GM18508 (cell line): ENCODE measurements around the gene POGZ.
"Not testable (repeated sequence)": the region's sequence is repeated elsewhere in the genome, so short reads cannot be mapped to it uniquely, and the experiment has no call there.

Experiments used
- ATAC-seq: cut with Tn5 transposase; IDR thresholded peaks from one replicate; pipeline ENCODE4 v1.9.1; 2021; ENCODE audit warnings: moderate number of reproducible peaks; ENCODE audit not compliant: insufficient read depth, unreplicated experiment

POGZ gene

DNA sequence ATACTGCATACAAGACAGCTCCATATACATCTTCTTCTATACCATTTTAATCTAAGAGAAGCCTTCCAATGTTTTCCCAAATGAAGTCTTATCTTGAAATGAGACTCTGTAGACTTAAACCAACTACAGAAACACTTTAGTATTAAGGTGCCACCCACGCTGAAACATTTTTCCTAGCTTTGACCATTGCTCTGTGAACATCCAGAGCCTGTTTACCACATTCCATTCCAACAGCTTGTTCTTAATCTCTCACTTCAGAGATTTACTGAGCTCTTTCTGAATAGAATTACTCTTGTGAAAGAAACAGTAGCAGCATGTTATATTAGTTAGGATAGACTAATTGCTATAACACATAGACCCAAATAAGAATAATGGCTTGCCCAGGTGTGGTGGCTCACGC is 19.6 kb upstream of the POGZ start:
- no peak for ATAC-seq

DNA sequence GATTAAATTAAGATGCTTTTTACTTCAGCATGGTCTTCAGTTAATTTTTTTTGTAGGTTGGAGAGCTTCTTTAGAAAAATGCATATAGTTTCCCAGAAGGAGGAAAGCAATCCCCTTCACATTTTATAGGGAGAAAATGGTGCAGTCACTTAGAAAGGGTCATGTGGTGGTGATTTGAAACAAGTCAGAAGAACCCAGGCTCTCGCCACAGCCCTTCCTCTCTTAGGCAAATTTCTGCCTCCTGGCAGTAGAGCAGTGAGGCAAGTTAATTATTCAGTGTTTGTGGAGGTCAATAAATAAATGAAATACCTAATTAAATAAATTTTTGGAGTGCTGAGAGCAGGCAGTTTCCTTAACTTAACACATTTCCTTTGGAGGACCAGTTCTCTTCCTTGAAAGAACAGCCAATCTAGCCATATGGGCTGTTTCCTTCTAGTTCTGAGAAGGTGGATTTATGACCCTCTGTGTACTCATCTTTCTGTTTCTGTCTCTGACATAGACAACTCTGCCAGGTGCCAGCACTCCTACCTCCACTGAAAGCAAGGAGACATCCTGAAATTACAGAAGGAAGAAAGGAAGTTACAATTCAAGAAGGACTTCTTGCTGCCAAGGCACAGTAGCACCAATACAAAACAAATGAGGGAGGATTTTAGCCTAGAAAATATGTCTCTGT is 19.0 kb upstream of the POGZ start:
- no peak for ATAC-seq

DNA sequence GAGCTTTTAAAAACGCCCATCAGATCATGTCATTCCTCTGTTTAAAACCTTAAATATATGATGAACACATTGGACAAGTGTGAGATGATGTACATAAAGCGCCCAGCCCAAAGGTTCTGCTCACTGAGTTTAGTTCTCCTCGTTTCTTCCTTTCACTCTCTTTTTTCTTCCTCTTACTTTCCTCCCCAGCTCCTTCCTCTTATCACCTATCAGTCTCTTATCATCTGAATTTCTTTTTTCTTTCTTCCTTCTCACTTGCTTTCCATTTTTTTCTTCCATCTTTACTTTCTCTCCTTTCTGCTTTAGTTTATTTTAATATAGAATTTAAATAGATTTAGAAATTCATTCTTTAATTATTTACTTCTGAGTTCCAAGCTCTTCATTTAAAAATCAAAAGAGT is 17.8 kb upstream of the POGZ start:
- ATAC-seq, result no peak

DNA sequence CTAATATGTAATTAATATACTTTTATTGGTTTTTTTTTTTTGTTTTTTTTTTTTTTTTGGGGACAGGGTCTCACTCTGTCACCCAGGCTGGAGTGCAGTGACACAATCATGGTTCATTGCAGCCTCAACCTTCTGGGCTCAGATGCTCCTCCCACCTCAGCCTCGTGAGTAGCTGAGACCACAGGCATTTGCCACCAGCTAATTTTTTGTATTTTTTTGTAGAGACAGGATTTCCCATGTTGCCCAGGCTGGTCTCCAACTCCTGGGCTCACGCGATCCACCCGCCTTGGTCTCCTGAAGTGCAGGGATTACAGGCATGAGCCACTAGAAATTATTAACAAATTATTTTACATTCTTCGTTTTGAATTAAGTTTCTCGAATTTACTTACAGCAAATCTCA is 16.8 kb upstream of the POGZ start:
- no peak for ATAC-seq

DNA sequence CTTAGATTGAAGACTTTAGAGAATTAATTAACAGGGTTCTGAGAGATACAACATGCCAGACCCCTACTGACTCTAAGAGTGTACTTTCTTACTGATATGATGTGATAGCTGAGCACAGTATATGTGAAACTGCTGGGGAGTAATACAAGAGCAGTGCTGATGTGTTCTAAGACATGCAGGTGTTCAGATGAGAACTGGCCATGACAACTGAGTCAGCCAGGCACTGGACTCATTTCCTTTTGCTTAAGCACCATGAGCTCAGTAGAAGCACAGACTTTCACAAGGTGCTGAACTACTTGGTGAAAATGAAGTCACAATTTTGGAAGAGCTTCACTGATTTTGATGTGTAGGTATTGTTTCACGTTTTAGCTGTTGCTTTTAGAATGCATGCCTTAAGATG is 15.9 kb upstream of the POGZ start:
- ATAC-seq, result peak; percentile 55

DNA sequence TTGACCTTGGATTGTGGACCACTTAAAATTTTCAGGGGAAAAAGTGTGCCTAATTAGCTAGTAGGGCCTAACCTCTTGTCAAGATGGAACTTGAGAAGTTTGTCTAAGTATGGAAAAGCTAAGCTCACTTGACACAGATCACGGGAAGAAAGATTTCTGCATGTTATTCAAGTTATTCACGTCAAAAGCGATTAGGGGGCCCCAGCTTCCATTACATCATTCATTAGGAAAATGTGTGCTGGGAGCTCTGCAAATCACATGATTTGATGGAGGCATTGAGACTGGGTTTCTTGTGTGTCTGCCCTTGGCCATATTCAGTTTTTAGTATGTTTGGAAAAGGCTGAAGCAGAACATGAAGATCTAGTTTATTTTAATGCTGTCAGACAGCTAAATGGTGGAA is 15.5 kb upstream of the POGZ start:
- no peak for ATAC-seq

DNA sequence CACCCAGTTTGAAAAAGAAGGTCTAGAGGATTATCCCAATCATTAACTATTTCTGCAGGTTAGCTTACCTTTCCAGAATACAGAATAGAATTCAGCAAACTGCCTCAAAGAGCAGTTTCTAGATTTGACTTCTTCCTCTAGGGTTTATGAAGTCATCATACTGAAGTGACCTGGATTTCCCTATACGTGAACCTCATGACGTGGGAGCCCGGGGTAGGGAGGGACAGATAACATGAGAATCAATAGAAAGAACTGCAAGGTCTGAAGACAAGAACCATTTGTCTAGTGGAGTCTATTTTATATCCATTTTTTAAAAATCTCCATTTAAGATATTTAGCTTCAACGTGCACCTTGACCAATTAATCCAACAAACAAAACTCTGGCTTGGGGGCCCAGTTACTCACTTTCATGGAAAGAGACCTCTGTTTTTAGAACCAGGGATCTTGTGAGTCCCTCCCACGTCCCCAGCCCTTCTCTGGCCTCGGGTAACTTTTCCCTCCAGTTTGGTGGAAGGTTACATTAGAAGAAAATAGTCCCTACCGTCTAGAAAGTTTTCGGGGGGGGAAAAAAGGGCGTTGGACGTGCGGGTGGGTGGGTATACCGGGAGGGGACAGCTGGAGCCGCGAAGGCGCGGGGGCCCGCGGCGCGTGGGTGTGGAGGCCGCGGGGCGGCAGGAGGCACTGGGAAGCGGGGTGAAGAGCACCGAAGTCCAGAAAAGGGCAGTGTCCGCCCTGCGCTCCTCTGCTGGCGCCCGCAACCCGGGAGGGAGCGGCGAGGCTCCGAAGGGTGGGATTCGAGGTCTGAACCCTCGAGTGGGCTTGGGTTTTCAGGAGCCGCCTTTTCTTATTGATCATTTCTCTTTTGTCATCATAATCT is 13.8 kb upstream of the POGZ start:
- no peak for ATAC-seq

DNA sequence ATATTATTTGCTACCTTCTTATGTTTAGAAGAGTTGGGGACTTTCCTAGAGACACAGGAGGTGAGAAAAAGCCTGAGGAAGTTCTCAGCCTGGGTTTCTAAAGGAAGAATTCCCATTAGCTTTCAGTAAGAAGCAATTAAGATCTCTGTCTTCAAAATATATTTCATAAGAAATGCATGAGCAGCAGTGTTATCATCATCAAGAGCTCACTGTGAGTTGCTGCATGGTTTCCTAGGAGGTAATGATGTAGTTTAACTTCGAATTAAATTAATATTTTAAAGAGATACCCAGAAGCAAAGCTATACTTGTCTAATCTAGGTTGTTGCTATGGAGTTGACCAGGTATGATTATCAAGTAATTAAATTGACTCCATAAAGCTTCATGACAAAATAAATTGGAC is 5.7 kb upstream of the POGZ start:
- ATAC-seq, result no peak

DNA sequence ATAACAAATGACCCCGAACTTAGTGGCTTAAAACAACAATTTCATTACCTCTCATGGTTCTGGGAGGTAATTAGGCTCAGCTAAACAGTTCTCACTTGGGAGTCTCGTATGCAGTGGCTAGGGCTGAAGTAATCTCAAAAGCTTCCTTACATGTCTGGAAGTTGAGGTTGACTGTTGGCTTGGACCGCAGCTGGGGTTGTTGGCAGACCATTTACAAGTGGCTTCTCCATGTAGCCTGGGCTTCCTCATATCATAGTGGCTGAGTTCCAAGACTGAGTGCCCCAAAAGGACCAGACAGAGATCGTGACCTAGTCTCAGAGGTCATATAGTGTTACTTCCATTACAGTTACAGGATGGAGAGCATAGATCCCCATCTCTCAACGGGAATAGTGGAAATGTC is 2.4 kb upstream of the POGZ start:
- no peak for ATAC-seq

DNA sequence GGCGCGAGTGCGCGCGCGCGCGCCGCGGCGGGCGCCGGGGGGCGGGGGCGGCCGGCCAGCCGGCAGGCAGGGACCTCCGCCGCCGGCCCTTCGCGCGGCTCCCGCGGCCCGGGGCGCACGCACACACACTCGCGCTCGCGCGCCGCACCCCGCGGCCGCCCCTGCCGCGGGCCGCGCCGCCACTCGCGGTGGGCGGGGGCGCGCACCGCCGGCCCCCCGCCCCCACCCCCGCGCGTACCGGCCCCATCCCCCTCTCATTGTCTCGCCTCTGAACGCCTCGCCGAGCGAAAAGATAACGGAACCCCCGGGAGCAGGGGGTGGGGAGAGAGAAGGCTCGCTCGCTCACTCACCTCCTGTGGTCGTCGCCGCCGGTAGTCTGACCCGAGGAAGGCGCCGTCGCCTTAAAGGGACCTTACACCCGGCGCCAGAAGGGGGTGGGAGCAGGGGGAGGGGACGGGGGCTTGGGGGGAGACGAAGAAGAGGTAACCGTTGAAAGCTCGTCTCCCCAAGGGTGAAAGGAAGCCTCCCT is 428 bp downstream of the POGZ start:
- ATAC-seq, result no peak

DNA sequence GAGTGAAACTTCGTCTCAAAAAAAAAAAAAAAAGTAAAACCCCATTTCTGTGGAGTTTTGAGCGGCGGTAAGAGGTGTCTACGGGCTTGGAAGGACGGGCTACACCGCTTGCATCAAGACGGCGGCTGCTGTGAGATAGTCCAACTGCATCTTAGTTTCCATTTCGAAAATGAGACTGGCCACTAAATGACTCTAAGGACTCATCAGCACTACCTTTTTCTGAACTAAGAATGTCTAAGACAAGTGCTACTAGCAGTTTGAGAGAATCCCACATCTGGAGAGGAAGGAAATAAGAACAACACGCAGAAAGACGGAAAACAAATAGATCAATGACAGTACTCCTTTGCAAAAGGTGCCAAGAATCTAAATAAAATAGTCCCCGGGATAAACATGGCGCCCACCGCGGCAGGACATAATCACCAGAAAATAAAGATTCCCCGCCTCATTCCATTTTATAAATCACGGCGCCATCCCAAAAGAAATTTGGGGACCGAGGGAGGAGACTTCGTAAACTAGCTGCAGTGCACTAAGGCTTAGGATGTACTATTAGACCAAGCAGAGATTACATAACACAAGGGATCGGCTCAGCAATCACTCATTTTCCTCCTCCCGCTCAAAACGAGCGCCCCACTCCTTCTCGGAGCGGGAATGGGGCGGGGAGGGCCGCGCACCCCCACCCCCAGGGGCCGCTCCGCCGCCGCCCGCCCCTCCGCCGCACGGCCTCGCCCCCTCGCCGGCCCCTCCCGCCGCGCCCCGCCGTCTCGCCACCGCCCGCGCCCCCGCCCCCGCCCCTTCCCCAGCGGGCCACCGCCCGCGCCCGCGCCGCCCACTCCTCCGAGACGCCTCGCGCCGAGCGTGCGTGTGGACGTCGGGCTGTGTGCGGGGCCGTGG is 1.1 kb downstream of the POGZ start:
- no peak for ATAC-seq

DNA sequence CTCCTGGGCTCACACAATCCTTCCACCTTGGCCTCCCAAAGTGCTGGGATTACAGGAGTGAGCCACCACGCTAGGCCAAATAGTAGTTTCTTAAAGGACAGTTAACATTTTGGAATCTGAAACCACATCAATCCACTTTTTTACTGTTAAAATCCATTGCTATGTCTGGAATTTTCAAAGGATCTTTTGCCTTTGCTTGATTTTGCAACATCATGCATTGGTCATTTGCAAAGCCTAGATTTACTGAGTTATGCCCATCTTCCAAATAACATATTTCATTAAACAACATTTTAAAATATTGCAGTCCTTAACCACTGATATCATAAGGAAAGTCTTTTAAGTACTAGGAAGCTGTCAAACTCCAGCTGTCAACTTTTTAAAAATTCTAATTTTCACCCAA is 3.3 kb downstream of the POGZ start:
- ATAC-seq, result no peak

DNA sequence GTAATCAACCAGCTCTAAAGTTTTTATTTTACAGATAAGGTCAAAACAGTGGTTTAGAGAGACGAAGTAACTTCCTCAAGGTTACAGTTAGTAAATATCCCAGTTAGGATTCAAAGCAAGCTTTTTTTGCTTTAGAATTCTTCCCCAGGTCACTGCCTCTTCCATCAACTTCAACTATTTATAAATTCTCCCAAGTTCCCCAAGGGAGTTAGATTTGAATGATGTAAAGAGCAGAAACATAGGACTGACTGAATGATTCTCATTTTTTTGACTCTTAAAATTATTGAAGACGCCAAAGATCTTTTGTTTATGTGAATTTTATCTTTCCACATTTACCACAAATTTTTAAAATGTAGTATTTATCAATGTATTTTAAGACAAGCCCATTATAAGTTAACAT is 4.1 kb downstream of the POGZ start:
- no peak for ATAC-seq

DNA sequence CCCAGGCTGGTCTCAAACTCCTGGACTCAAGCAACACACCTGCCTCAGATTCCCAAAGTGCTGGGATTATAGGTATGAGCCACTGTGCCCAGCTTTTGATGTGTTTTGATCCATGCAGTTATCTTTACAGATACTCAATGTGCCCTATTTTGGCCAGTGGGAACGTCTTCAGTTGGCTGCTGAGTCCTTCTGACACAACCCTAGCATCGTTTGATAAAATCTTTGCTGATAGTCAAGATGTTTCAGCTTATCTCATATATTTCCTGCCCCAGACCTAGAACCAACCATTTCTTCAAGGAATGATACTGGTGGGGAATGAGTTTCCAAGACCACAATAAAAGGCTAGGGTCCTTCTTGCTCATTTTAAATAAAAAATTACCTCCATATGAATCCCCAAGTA is 11.6 kb downstream of the POGZ start:
- ATAC-seq, result no peak

DNA sequence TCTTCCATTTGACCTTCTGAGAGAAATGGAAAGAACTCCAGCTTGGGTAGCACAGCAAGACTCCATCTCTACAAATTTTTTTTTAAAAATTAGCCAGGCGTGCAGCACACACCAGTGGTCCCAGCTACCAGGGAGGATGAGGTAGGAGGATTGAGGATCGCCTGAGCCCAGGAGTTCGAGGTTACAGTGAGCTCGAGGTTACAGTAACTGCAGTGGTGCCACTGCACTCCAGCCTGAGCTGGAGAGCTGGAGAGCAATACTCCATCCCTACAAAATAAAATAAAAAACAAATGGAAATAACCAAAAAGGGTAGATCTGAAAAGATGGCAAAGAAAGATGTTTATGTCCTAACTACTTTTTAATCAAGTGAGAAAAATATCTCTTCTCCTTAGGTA is 14.5 kb downstream of the POGZ start:
- no peak for ATAC-seq

DNA sequence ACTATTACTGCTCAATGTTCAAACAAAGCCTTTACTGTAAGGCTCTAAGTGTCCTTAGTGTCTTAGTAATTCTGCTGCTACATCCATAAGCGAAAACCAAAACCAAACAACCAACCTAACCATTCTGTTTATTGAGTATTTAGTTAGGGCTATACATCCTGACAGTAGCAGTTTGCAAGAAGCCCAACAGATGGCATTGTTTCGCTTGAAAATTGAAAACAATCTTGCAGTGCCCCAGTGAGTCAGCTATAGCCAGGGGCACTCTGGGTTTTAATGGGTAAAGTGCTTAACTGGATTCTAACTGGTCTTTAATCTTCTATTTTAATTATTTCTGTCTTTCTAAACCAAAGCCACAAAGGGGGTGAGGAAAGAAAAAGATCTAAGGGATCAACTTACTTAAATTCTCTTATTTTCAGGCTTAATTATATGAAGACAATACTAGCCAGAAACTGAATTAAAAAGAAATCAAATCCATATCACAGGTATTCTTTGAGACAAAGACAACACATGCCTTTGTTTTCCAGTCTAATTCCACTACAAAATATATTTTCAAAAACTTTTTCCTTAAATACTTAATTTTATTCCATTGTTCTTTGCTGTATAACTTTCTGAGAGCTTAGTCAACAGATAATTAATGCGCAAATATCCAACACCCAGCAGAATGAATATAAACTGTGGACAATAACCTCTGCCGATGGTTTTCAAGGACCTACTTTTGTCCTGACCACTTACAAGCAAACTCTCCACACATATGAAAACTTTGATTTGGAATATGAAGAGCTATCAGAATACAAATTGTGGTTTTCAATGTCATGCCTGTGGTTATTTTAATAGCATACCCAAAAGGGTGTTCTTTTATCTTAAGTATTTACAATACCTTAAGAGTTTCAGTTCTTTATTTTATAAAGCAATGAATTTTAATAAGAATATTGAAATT is 15.2 kb downstream of the POGZ start:
- ATAC-seq, result no peak

DNA sequence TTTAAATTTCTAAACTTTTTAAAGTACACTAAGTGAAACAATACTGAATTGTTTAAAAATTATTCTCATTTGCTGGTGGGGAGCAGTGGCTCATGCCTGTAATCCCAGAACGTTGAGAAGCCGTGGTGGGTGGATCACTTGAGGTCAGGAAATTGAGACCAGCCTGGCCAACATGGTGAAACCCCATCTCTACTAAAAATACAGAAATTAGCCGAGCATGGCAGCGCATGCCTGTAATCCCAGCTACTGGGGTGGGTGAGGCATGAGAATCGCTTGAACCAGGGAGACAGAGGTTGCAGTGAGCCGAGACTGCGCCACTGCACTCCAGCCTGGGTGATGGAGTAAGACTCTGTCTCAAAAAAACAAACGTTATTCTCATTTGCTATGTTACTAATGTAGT is 21.9 kb downstream of the POGZ start:
- ATAC-seq, result not testable (repeated sequence)

DNA sequence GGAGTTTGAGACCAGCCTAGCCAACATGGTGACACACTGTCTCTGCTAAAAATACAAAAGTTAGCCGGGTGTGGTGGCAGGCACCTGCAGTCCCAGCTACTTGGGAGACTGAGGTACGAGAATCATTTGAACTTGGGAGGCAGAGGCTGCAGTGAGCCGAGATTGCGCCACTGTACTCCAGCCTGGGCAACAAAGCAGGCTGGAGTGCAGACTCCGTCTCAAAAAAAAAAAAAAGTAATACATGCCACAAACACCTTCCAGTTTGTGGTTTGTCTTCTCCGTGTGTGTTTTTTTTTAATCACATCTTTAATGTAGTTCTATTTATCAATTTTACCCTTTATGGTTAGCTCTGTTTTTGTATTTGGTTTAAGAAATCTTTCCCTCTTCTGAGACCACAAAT is 22.3 kb downstream of the POGZ start:
- no peak for ATAC-seq

DNA sequence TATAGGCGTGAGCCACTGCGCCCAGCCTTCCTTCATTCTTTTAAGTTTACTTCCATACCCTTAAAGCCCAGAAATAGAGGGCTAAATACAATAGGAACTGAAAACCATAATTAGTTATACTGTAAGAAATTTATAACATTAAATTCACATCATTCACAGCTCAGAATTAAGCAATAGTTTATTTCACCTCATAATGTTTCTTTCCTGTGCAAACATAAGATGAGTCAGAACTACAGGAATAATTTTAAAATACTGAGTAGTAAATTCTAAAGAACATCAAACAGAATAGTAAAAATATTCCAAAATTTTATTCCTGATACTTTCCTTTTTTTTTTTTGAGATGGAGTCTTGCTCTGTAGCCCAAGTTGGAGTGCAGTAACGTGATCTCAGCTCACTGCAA is 24.1 kb downstream of the POGZ start:
- ATAC-seq, result no peak

DNA sequence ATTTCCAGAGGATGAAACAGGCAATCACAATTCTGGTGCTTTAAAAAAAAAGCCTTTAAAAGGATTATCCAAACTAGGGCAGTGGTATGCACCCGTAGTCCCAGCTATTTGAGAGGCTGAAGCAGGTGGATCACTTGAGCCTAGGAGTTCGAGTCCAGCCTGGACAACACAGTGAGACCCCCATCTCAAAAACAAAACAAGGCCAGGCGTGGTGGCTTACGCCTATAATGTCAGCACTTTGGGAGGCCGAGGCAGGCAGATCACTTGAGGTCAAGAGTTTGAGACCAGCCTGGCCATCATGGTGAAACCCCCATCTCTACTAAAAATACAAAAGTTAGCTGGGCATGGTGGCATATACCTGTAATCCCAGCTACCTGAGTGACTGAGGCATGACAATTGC is 25.5 kb downstream of the POGZ start:
- ATAC-seq, result not testable (repeated sequence)
